ENCODE data around the gene MEIS2.
A peak's percentile ranks its signal among the peaks of the same experiment; 100 is the strongest.

Gene MEIS2

GRCh38 chr15:37037850-37038715 lies 62.3 kb downstream of the MEIS2 start:
- DNase-seq: peak; percentile 98

- DNase-seq: peak; percentile 39
Measured at GRCh38 chr15:37037071-37037655, 63.2 kb downstream of the MEIS2 start.

GRCh38 chr15:37034835-37035748 lies 65.3 kb downstream of the MEIS2 start:
- peak; percentile 98 for DNase-seq

GRCh38 chr15:37034392-37034791 lies 66.0 kb downstream of the MEIS2 start:
- no peak for DNase-seq

GRCh38 chr15:37032091-37032775 lies 68.1 kb downstream of the MEIS2 start:
- peak; percentile 68 for DNase-seq

GRCh38 chr15:37031198-37031597 lies 69.2 kb downstream of the MEIS2 start:
- DNase-seq: no peak

GRCh38 chr15:37028625-37029296 lies 71.6 kb downstream of the MEIS2 start:
- peak; percentile 57 for DNase-seq

- peak; percentile 45 for DNase-seq
Measured at GRCh38 chr15:37020852-37021251, 79.5 kb downstream of the MEIS2 start.

- DNase-seq: peak; percentile 96
Measured at GRCh38 chr15:37019479-37020433, 80.6 kb downstream of the MEIS2 start.

- DNase-seq: no peak
Measured at GRCh38 chr15:37017031-37017625, 83.2 kb downstream of the MEIS2 start.

GRCh38 chr15:37016231-37016630 lies 84.1 kb downstream of the MEIS2 start:
- peak; percentile 57 for DNase-seq

GRCh38 chr15:37015451-37015850 lies 84.9 kb downstream of the MEIS2 start:
- DNase-seq: peak; percentile 89

- peak; percentile 93 for DNase-seq
Measured at GRCh38 chr15:37015035-37015434, 85.3 kb downstream of the MEIS2 start.

GRCh38 chr15:37014566-37014965 lies 85.8 kb downstream of the MEIS2 start:
- DNase-seq: peak; percentile 29

GRCh38 chr15:37014137-37014536 lies 86.2 kb downstream of the MEIS2 start:
- DNase-seq: no peak

GRCh38 chr15:37010595-37010994 lies 89.8 kb downstream of the MEIS2 start:
- DNase-seq: no peak

GRCh38 chr15:37009288-37009687 lies 91.1 kb downstream of the MEIS2 start:
- no peak for DNase-seq

- DNase-seq: no peak
Measured at GRCh38 chr15:37008205-37008604, 92.1 kb downstream of the MEIS2 start.

GRCh38 chr15:37007301-37007700 lies 93.0 kb downstream of the MEIS2 start:
- DNase-seq: peak; percentile 25

GRCh38 chr15:37004981-37005735 lies 95.2 kb downstream of the MEIS2 start:
- DNase-seq: no peak
